Esophagus muscularis mucosa (tissue), 4 donors: ENCODE data around the gene TEAD1. TPM values are rescaled to one million over a fixed set of nuclear protein-coding genes. Genes with fewer than 3 reads are reported as not detected.

Experiments
- DNase-seq: peaks from one replicate; pipeline ENCODE4 v3.0.0-alpha.2; 2017; ENCODE audit errors: extremely low spot score
- H3K27ac ChIP-seq, 4 donors: fragments of 200-600 bp; sonication (generic); replicated peaks in 1 of 4; 1 replicate in 3 of 4; 2 replicates in 1 of 4; pipeline ENCODE4 v1.5.1; 2016 to 2019; ENCODE audit warnings: mild to moderate bottlenecking in 1 of 4
- H3K27me3 ChIP-seq, 4 donors: fragments of 200-600 bp; sonication (generic); one replicate each; pipeline versions ENCODE4 v1.5.1 to v1.6.0; 2016 to 2019
- H3K36me3 ChIP-seq, 4 donors: fragments of 200-600 bp; sonication (generic); one replicate each; pipeline ENCODE4 v1.5.1; 2016 to 2019
- H3K4me1 ChIP-seq, 4 donors: fragments of 200-600 bp; sonication (generic); one replicate each; pipeline ENCODE4 v1.5.1; 2016 to 2019
- H3K4me3 ChIP-seq, 4 donors: fragments of 200-600 bp; sonication (generic); 1 replicate in 2 of 4; 2 replicates in 2 of 4; pipeline ENCODE4 v1.5.1; 2016 to 2019; ENCODE audit warnings: mild to moderate bottlenecking in 4 of 4, moderate library complexity in 1 of 4
- H3K9me3 ChIP-seq, 4 donors: fragments of 200-600 bp; sonication (generic); 1 replicate in 3 of 4; 2 replicates in 1 of 4; pipeline ENCODE4 v1.5.1; 2016 to 2019
- EP300 ChIP-seq: sonication (generic); formaldehyde crosslinking; IDR thresholded peaks from one replicate; pipeline ENCODE4 v1.6.1; 2017; ENCODE audit warnings: antibody characterized with exemption
- POLR2A ChIP-seq: fragments of 450-650 bp; IDR thresholded peaks from one replicate; pipeline ENCODE4 v1.6.1; 2017; ENCODE audit warnings: antibody characterized with exemption, moderate library complexity, mild to moderate bottlenecking, low read depth
- POLR2AphosphoS5 ChIP-seq, 2 donors: sonication (generic); formaldehyde crosslinking; IDR thresholded peaks; one replicate each; pipeline ENCODE4 v1.6.1; 2017; ENCODE audit warnings: antibody characterized with exemption in 2 of 2
- WGBS: methylation state at CpG from one replicate; pipeline ENCODE4 v1.1.5; 2018; 5-methylcytosine and 5-hydroxymethylcytosine counted together
- intact Hi-C: fragments of 100-400 bp; cut with DNase I; formaldehyde crosslinking; loops from one replicate; pipeline ENCODE4 v1.15.1; 2023
- total RNA-seq, 4 donors: library from RNA; depleted of rRNA; stranded (reverse); fragments of >200 nt; gene quantifications; one replicate each; pipeline versions ENCODE4 v1.1.0 to v1.2.1, GENCODE V29; 2016
- TF ChIP-seq, protein P1 (sequence below), 3 experiments: fragments of 200-600 bp in 2 of 3; fragments of 450-650 bp in 1 of 3; sonication (generic) in 2 of 3; IDR thresholded peaks; one replicate each; pipeline ENCODE4 v1.5.1; 2017 to 2019; ENCODE audit warnings: antibody characterized with exemption in 3 of 3, mild to moderate bottlenecking in 2 of 3, moderate library complexity in 1 of 3

TEAD1 gene
- total RNA-seq, 4 donors from 2014 or later, result 147 to 307 (median 232) TPM

DNA sequence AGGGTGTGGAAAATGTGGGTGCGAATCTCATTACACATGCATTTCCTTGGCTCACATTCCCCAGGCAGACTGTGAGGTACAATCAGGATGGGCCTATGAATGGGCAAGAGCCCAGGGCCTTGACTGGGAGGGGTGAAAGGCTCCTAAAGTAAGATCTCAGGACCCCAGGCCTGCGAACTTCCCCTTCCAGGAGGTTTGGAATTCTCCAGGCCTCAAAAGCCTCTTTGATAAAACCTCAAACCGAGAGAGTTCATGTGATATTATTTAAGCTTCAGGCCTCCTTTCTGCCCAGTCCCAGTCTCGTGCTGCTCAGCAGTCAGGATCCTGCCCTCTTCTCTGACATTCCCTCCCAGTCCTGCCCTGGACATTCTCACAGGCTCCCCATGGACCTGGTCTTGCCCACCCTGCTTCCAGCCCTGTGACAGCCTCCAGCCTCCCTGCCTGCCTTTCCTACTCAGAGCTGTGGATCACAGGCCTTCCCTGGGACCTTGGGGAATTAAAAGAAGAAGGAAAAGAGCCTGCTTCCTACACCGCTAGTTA lies 37.3 kb upstream of the TEAD1 start:
- Histone ChIP-seq H3K27ac (no peak overlapping the region), H3K9me3 (no peaks in the 10 kb centered on the region), H3K27me3 (no peaks in the 10 kb centered on the region), H3K4me1 (no peaks in the 10 kb centered on the region), H3K36me3 (no peaks in the 10 kb centered on the region), H3K4me3 (no peak overlapping the region)
- no peak for DNase-seq
- TF ChIP-seq POLR2A (no peak), POLR2AphosphoS5 (IDR thresholded peaks at IDR 0.05) (no peak), EP300 (no peak)
- TF ChIP-seq, protein P1, sequence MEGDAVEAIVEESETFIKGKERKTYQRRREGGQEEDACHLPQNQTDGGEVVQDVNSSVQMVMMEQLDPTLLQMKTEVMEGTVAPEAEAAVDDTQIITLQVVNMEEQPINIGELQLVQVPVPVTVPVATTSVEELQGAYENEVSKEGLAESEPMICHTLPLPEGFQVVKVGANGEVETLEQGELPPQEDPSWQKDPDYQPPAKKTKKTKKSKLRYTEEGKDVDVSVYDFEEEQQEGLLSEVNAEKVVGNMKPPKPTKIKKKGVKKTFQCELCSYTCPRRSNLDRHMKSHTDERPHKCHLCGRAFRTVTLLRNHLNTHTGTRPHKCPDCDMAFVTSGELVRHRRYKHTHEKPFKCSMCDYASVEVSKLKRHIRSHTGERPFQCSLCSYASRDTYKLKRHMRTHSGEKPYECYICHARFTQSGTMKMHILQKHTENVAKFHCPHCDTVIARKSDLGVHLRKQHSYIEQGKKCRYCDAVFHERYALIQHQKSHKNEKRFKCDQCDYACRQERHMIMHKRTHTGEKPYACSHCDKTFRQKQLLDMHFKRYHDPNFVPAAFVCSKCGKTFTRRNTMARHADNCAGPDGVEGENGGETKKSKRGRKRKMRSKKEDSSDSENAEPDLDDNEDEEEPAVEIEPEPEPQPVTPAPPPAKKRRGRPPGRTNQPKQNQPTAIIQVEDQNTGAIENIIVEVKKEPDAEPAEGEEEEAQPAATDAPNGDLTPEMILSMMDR (IDR thresholded peaks at IDR 0.05), result no peak
- intact Hi-C loops, result no loop called here
- 96% methylated on average over 5 of the region's 5 CpGs for WGBS

DNA sequence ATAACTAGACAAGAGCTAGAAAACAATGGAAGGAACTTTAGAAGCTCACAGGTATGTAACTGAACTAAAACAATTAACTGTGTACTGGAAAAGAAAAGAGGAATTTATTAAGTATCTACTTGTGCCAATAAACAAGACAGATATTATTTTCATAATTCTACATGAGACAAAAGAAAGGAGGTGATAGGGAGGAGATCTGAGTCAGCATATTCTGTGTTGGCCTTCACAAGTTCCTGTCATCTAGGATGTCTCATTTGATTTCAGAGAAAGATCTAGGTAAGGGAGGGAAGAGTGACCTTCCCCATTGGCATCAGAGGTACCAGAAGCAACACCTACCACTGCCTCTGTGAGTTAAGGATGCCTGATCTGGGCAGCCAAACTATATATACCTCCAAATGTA lies 34.8 kb upstream of the TEAD1 start:
- intact Hi-C loops, result no loop called here

DNA sequence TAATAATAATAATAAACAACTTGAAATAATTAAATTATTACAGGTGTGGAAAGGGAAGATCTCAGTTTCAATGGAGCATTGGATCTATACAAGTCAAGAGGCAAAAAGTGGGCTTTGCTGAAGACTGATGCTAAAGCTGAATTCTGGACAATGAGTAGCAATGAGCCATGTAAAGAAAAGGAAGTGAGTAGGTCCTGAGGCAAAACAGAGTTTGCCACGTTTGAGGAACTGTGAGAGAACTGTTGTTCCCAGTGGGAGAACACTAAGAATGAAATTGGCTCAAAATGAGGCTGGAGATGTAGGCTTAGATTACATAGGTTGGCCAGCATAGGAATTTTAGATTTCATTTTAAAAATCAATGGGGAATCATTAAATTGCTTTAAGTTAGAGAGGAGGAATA lies 33.9 kb upstream of the TEAD1 start:
- H3K27me3 ChIP-seq, result no peaks in the 10 kb centered on the region
- TF ChIP-seq POLR2A, result no peak
- no peak for TF ChIP-seq POLR2AphosphoS5 (IDR thresholded peaks at IDR 0.05)
- no peak for TF ChIP-seq EP300
- TF ChIP-seq, protein P1 (IDR thresholded peaks at IDR 0.05), result no peak
- H3K4me1 ChIP-seq, result no peaks in the 10 kb centered on the region
- H3K36me3 ChIP-seq, result no peaks in the 10 kb centered on the region
- no peak overlapping the region for H3K27ac ChIP-seq
- no peak overlapping the region for H3K4me3 ChIP-seq
- WGBS, result 48% methylated on average over 1 of the region's 1 CpG
- intact Hi-C loops, result no loop called here
- DNase-seq, result no peak
- H3K9me3 ChIP-seq, result no peaks in the 10 kb centered on the region

More for the DNA sequence above, 34.8 kb upstream of the TEAD1 start:
- H3K9me3 ChIP-seq, result no peaks in the 10 kb centered on the region
- no peak overlapping the region for H3K27ac ChIP-seq
- no peaks in the 10 kb centered on the region for H3K4me1 ChIP-seq
- no peaks in the 10 kb centered on the region for H3K27me3 ChIP-seq
- TF ChIP-seq, protein P1 (IDR thresholded peaks at IDR 0.05), result no peak
- TF ChIP-seq POLR2AphosphoS5 (IDR thresholded peaks at IDR 0.05) (no peak), EP300 (no peak), POLR2A (no peak)
- no peaks in the 10 kb centered on the region for H3K36me3 ChIP-seq
- no peak overlapping the region for H3K4me3 ChIP-seq
- no peak for DNase-seq

DNA sequence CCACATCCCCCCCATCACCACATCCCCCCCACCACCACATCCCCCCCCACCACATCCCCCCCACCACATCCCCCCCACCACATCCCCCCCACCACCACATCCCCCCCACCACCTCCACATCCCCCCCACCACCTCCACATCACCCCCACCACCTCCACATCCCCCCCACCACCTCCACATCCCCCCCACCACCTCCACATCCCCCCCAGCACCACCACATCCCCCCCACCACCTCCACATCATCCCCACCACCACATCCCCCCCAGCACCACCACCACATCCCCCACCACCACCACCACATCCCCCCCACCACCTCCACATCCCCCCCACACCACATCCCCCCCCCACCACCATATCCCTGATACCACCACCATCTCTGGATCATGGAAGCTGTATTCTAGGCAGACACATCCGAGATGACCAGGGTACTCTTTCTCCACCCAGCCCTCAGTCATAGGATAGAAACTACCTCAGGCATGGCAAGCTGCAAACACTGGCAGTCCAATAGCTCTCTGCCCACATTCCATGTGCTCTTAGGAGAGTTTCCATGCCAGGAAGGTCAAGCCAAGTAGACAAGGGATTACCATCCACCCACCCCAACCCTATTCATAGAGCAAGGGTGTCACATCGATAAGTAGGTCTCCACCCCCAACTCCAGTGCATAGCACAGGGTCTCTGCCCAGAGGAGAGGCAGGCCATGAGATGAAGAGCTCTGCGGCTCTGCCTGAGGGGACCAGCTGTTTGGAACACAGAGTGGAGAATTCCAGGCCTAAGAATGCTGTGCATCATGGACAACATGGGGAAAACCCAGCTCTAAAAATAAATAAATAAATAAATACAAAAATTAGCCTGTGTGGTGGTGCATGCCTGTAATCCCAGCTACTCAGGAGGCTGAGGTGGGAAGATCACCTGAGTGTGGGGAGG lies 33.0 kb upstream of the TEAD1 start:
- intact Hi-C loops, result no loop called here
- TF ChIP-seq POLR2AphosphoS5 (IDR thresholded peaks at IDR 0.05) (no peak), POLR2A (no peak), EP300 (no peak)
- TF ChIP-seq, protein P1 (IDR thresholded peaks at IDR 0.05), result no peak
- H3K4me1 ChIP-seq, result no peaks in the 10 kb centered on the region
- no peaks in the 10 kb centered on the region for H3K9me3 ChIP-seq
- H3K27ac ChIP-seq, result no peak overlapping the region
- DNase-seq, result no peak
- no peak overlapping the region for H3K4me3 ChIP-seq
- no peaks in the 10 kb centered on the region for H3K36me3 ChIP-seq
- no peaks in the 10 kb centered on the region for H3K27me3 ChIP-seq
- WGBS, result 64% methylated on average over 2 of the region's 3 CpGs
